Neural progenitor cell (in vitro differentiated cells): ENCODE data around the gene CMPK2. TPM values are rescaled to one million over a fixed set of nuclear protein-coding genes. Genes with fewer than 3 reads are reported as not detected.

ENCODE experiments used
- DNase-seq: peaks from one replicate; pipeline ENCODE4 v3.0.0-alpha.2; 2016; ENCODE audit warnings: low spot score
- H2AFZ ChIP-seq: fragments of 200-600 bp; sonication (generic); replicated peaks from 2 replicates; pipeline ENCODE4 v1.6.1; 2016; ENCODE audit warnings: antibody characterized with exemption
- H3F3A ChIP-seq: fragments of 200-600 bp; sonication (generic); 2 replicates; pipeline ENCODE4 v1.6.1; 2016; ENCODE audit warnings: antibody characterized with exemption, low read depth
- H3K27ac ChIP-seq: fragments of 200-600 bp; sonication (generic); 2 replicates; pipeline ENCODE4 v1.5.1; 2016; ENCODE audit warnings: mild to moderate bottlenecking
- H3K27me3 ChIP-seq: fragments of 200-600 bp; sonication (generic); 2 replicates; pipeline ENCODE4 v1.6.1; 2016; ENCODE audit warnings: mild to moderate bottlenecking, moderate library complexity
- H3K36me3 ChIP-seq: fragments of 200-600 bp; sonication (generic); 2 replicates; pipeline ENCODE4 v1.5.1; 2016
- H3K4me1 ChIP-seq: fragments of 200-600 bp; sonication (generic); 2 replicates; pipeline ENCODE4 v1.6.1; 2016; ENCODE audit warnings: mixed run types
- H3K4me2 ChIP-seq: fragments of 200-600 bp; sonication (generic); 2 replicates; pipeline ENCODE4 v1.6.1; 2016
- H3K4me3 ChIP-seq: fragments of 200-600 bp; sonication (generic); 2 replicates; pipeline ENCODE4 v1.5.1; 2016
- H3K79me2 ChIP-seq: fragments of 200-600 bp; sonication (generic); 2 replicates; pipeline ENCODE4 v1.6.1; 2016; ENCODE audit warnings: low read depth
- H3K9ac ChIP-seq: fragments of 200-600 bp; sonication (generic); 2 replicates; pipeline ENCODE4 v1.6.1; 2016
- H3K9me3 ChIP-seq: fragments of 200-600 bp; sonication (generic); 2 replicates; pipeline ENCODE4 v1.5.1; 2016; ENCODE audit warnings: low read depth
- H4K20me1 ChIP-seq: fragments of 200-600 bp; sonication (generic); 2 replicates; pipeline ENCODE4 v1.6.1; 2016; ENCODE audit warnings: low read depth
- H3K27ac Mint-ChIP-seq: 3 replicates; pipeline ENCODE4 v1.8.0; 2021; ENCODE audit warnings: mixed read lengths
- H3K27me3 Mint-ChIP-seq: 2 replicates; pipeline ENCODE4 v1.8.0; 2022; ENCODE audit warnings: low read depth, mild to moderate bottlenecking, inconsistent platforms, moderate library complexity, mixed read lengths; ENCODE audit not compliant: insufficient read depth
- H3K36me3 Mint-ChIP-seq: 3 replicates; pipeline ENCODE4 v1.8.0; 2021; ENCODE audit warnings: mixed read lengths
- H3K4me1 Mint-ChIP-seq: 3 replicates; pipeline ENCODE4 v1.8.0; 2021; ENCODE audit warnings: mixed read lengths
- H3K4me3 Mint-ChIP-seq: 3 replicates; pipeline ENCODE4 v1.8.0; 2021; ENCODE audit warnings: mild to moderate bottlenecking, moderate library complexity, mixed read lengths
- H3K9me3 Mint-ChIP-seq: 3 replicates; pipeline ENCODE4 v1.8.0; 2020; ENCODE audit warnings: mixed read lengths
- EZH2 ChIP-seq: fragments of 200-600 bp; sonication (generic); IDR thresholded peaks from 2 replicates; pipeline ENCODE4 v1.6.1; 2017; ENCODE audit warnings: antibody characterized with exemption, mild to moderate bottlenecking, moderate library complexity
- EZH2phosphoT487 ChIP-seq: fragments of 200-600 bp; sonication (generic); IDR thresholded peaks from 2 replicates; pipeline ENCODE4 v1.6.1; 2017; ENCODE audit warnings: antibody characterized with exemption
- total RNA-seq: library from RNA; depleted of rRNA; stranded (reverse); fragments of >200 nt; gene quantifications from 2 replicates; pipeline ENCODE4 v1.2.3, GENCODE V29; 2015; ENCODE audit warnings: low replicate concordance
- TF ChIP-seq, protein P1 (sequence below): fragments of 200-600 bp; sonication (generic); IDR thresholded peaks from 2 replicates; pipeline ENCODE4 v1.5.1; 2017; ENCODE audit warnings: antibody characterized with exemption, mild to moderate bottlenecking

Gene CMPK2
- total RNA-seq, 1 donor from 2014 or later: not detected

DNA sequence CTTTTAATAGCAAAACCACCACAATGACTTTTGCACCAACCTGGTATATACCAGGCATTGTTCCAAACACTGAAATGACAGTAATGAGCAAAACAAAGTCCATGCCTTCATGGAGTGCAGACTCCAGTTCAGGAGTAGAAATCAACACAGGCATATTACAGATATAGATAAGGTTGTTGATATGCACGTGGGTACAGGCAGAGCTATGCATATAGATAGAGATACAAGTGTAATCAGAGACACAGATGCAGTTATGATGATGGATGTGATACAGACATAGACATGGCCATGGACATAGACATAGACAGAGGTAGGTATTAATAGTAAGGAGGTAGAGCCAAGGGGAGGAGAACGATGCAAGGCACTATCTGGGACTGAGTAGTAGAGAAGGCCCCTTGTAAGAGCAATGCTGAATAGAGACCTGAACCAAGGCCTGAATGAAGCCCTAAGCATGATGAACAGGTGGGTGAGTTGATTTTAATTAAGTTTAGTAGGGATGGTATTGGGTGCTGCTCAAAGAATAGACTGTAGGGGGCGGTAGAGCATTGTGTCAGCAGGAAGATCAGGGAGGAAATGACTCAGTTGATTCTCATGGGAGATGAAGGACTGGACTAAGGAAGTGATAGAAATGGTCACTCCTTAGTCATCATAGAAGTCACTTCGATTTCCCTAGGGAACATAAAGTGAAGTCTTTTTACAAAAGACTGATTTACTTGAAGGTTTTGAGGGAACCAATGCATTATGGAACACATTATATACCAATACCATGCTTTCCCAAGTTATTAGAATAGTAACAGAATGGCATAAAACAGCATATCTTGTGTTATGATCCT is 39.4 kb downstream of the CMPK2 start:
- Mint-ChIP-seq H3K36me3 (no peaks in the 10 kb centered on the region), H3K27me3 (peaks cover 2% of the 10 kb centered on the region), H3K4me3 (no peak overlapping the region), H3K27ac (no peak overlapping the region), H3K4me1 (peaks cover 9% of the 10 kb centered on the region), H3K9me3 (peaks cover 15% of the 10 kb centered on the region)
- Histone ChIP-seq H3K27ac (no peak overlapping the region), H4K20me1 (no peaks in the 10 kb centered on the region), H3F3A (no peaks in the 10 kb centered on the region), H3K9ac (no peak overlapping the region), H2AFZ (no peak overlapping the region), H3K27me3 (no peaks in the 10 kb centered on the region), H3K79me2 (no peaks in the 10 kb centered on the region), H3K4me3 (no peak overlapping the region), H3K4me1 (peaks cover 5% of the 10 kb centered on the region), H3K9me3 (no peaks in the 10 kb centered on the region), H3K4me2 (no peak overlapping the region), H3K36me3 (no peaks in the 10 kb centered on the region)
- no peak for TF ChIP-seq EZH2phosphoT487
- TF ChIP-seq, protein P1, sequence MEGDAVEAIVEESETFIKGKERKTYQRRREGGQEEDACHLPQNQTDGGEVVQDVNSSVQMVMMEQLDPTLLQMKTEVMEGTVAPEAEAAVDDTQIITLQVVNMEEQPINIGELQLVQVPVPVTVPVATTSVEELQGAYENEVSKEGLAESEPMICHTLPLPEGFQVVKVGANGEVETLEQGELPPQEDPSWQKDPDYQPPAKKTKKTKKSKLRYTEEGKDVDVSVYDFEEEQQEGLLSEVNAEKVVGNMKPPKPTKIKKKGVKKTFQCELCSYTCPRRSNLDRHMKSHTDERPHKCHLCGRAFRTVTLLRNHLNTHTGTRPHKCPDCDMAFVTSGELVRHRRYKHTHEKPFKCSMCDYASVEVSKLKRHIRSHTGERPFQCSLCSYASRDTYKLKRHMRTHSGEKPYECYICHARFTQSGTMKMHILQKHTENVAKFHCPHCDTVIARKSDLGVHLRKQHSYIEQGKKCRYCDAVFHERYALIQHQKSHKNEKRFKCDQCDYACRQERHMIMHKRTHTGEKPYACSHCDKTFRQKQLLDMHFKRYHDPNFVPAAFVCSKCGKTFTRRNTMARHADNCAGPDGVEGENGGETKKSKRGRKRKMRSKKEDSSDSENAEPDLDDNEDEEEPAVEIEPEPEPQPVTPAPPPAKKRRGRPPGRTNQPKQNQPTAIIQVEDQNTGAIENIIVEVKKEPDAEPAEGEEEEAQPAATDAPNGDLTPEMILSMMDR: peak; percentile 71
- DNase-seq: peak; percentile 41

GRCh38 chr2:6824962-6825361 is 40.7 kb downstream of the CMPK2 start:
- H3K4me1 ChIP-seq: peaks cover 5% of the 10 kb centered on the region
- peaks cover 10% of the 10 kb centered on the region for H3K4me1 Mint-ChIP-seq
- H3K27me3 ChIP-seq: no peaks in the 10 kb centered on the region
- no peaks in the 10 kb centered on the region for H3K36me3 ChIP-seq
- no peaks in the 10 kb centered on the region for H3K9me3 ChIP-seq
- no peaks in the 10 kb centered on the region for H3F3A ChIP-seq
- H3K27ac ChIP-seq: no peak overlapping the region
- DNase-seq: no peak
- H3K27me3 Mint-ChIP-seq: peaks cover 2% of the 10 kb centered on the region
- H3K4me2 ChIP-seq: no peak overlapping the region
- H3K36me3 Mint-ChIP-seq: no peaks in the 10 kb centered on the region
- H3K4me3 ChIP-seq: no peak overlapping the region
- H3K9me3 Mint-ChIP-seq: peaks cover 6% of the 10 kb centered on the region
- TF ChIP-seq EZH2 (no peak), EZH2phosphoT487 (no peak)
- TF ChIP-seq, protein P1: no peak
- no peak overlapping the region for H3K4me3 Mint-ChIP-seq
- no peak overlapping the region for H2AFZ ChIP-seq
- no peak overlapping the region for H3K9ac ChIP-seq
- no peaks in the 10 kb centered on the region for H3K79me2 ChIP-seq
- H4K20me1 ChIP-seq: no peaks in the 10 kb centered on the region
- H3K27ac Mint-ChIP-seq: no peak overlapping the region

DNA sequence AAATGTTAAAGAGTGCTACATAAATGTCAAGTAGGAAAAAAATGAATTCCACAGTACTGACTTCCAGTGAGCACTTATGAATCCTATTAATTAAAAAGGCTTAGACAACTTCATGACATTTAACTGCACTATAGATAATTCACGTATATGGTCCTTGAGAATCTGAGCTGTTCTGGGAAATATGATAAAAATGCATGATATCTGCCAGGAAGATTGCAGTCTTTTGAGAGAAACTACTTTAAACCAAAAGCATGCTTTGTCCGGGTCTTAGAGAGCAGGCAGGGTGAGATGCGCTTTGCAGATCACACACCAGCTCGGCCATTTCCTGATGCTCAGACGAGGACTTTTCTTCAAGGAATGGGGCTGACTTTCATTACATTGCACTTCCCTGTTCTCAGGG is 42.6 kb downstream of the CMPK2 start:
- Histone ChIP-seq H3K4me2 (no peak overlapping the region), H3K9ac (no peak overlapping the region), H3K27me3 (no peaks in the 10 kb centered on the region)

More for the DNA sequence above, 42.6 kb downstream of the CMPK2 start:
- TF ChIP-seq, protein P1: no peak
- TF ChIP-seq EZH2: no peak
- TF ChIP-seq EZH2phosphoT487: no peak
- H3K27me3 Mint-ChIP-seq: peaks cover 2% of the 10 kb centered on the region
- H3K36me3 ChIP-seq: no peaks in the 10 kb centered on the region
- no peaks in the 10 kb centered on the region for H3K36me3 Mint-ChIP-seq
- H2AFZ ChIP-seq: peak overlapping the region; percentile 93
- no peak overlapping the region for H3K4me3 Mint-ChIP-seq
- H3K27ac Mint-ChIP-seq: no peak overlapping the region
- DNase-seq: no peak
- H3K4me1 Mint-ChIP-seq: peaks cover 11% of the 10 kb centered on the region
- H4K20me1 ChIP-seq: no peaks in the 10 kb centered on the region
- H3K9me3 ChIP-seq: no peaks in the 10 kb centered on the region
- H3K27ac ChIP-seq: no peak overlapping the region
- peaks cover 5% of the 10 kb centered on the region for H3K4me1 ChIP-seq
- H3K9me3 Mint-ChIP-seq: peaks cover 3% of the 10 kb centered on the region
- no peak overlapping the region for H3K4me3 ChIP-seq
- no peaks in the 10 kb centered on the region for H3F3A ChIP-seq
- no peaks in the 10 kb centered on the region for H3K79me2 ChIP-seq
